GM10266 (cell line): ENCODE measurements around the gene UBXN7.

Experiments
- DNase-seq: peaks from one replicate; pipeline ENCODE4 v3.0.0; 2012; ENCODE audit errors: extremely low spot score
- CTCF ChIP-seq: IDR thresholded peaks from 2 replicates; pipeline ENCODE4 v1.5.1; 2012; ENCODE audit warnings: mild to moderate bottlenecking, low read depth; ENCODE audit not compliant: control insufficient read depth, insufficient read depth; ENCODE audit errors: missing control alignments

The UBXN7 gene

GRCh38 chr3:196412704-196413103 is 19.5 kb downstream of the UBXN7 start:
- no peak for DNase-seq
- TF ChIP-seq CTCF = no peak

- no peak for DNase-seq
- no peak for TF ChIP-seq CTCF
These were observed 22.8 kb downstream of the UBXN7 start for GRCh38 chr3:196409409-196409808.

- TF ChIP-seq CTCF = no peak
- no peak for DNase-seq
These were observed 23.5 kb downstream of the UBXN7 start for GRCh38 chr3:196408565-196409300.

GRCh38 chr3:196406811-196407470 is 25.3 kb downstream of the UBXN7 start:
- DNase-seq = no peak
- no peak for TF ChIP-seq CTCF

GRCh38 chr3:196400331-196400730 is 31.9 kb downstream of the UBXN7 start:
- no peak for DNase-seq
- no peak for TF ChIP-seq CTCF

- no peak for TF ChIP-seq CTCF
- DNase-seq = no peak
These were observed 32.7 kb downstream of the UBXN7 start for GRCh38 chr3:196399485-196399945.

- no peak for TF ChIP-seq CTCF
- no peak for DNase-seq
These were observed 33.4 kb downstream of the UBXN7 start for GRCh38 chr3:196398782-196399181.
